BLaER1 treated with 17β-estradiol and CSF1 and Interleukin-3, amounts not matched to agents 10 nM and 100 nM (cell line): Measurements from ENCODE around the gene PTAFR.

Experiments used
- H3K27ac ChIP-seq, 11 experiments: shearing (Covaris generic); formaldehyde crosslinking; 2 replicates each; pipeline ENCODE4 v1.8.1; 2022
- H3K27me3 ChIP-seq, 11 experiments: shearing (Covaris generic); formaldehyde crosslinking; 2 replicates each; pipeline ENCODE4 v1.8.1; 2022
- H3K36me3 ChIP-seq, 11 experiments: shearing (Covaris generic); formaldehyde crosslinking; 2 replicates each; pipeline ENCODE4 v1.8.1; 2022
- H3K4me1 ChIP-seq, 10 experiments: shearing (Covaris generic); formaldehyde crosslinking; 2 replicates each; pipeline ENCODE4 v1.8.1; 2022
- H3K4me2 ChIP-seq, 11 experiments: shearing (Covaris generic); formaldehyde crosslinking; 2 replicates each; pipeline ENCODE4 v1.8.1; 2022
- H3K4me3 ChIP-seq, 10 experiments: shearing (Covaris generic); formaldehyde crosslinking; 2 replicates each; pipeline ENCODE4 v1.8.1; 2022
- H3K9ac ChIP-seq, 11 experiments: shearing (Covaris generic); formaldehyde crosslinking; 2 replicates each; pipeline ENCODE4 v1.8.1; 2022
- H3K9me3 ChIP-seq, 11 experiments: shearing (Covaris generic); formaldehyde crosslinking; replicated peaks in 1 of 11; 2 replicates each; pipeline ENCODE4 v1.8.1; 2022
- H4K20me1 ChIP-seq, 11 experiments: shearing (Covaris generic); formaldehyde crosslinking; 2 replicates each; pipeline ENCODE4 v1.8.1; 2022
- Cebpa-rat ChIP-seq, 11 experiments: shearing (Covaris generic); IDR thresholded peaks; 2 replicates each; pipeline ENCODE4 v1.8.1; 2022

The PTAFR gene

GRCh38 chr1:28171246-28171645, 5.2 kb downstream of the PTAFR start:
- peaks cover 0 to 62% (median 8%) of the 10 kb centered on the region in 11 experiments; a peak in 13 of 22 replicates for H4K20me1 ChIP-seq
- no peak for TF ChIP-seq Cebpa-rat (IDR thresholded peaks at IDR 0.05)
- peak overlapping the region; percentile 69 to 100 (median 92); a peak in 21 of 22 replicates for H3K4me2 ChIP-seq
- peaks cover 0 to 5% (median 0%) of the 10 kb centered on the region in 11 experiments; a peak in 2 of 22 replicates for H3K27me3 ChIP-seq
- H3K9ac ChIP-seq = peak overlapping the region in 2 of 11 experiments; percentile 96; a peak in 3 of 22 replicates
- peak overlapping the region in 3 of 11 experiments; percentile 66 to 97 (median 96); a peak in 4 of 22 replicates for H3K27ac ChIP-seq
- H3K4me3 ChIP-seq = peak overlapping the region in 2 of 10 experiments; percentile 76 to 77; a peak in 2 of 20 replicates
- H3K9me3 ChIP-seq = peaks cover 0 to 11% (median 2%) of the 10 kb centered on the region in 11 experiments; a peak in 9 of 22 replicates
- peaks cover 0 to 69% (median 0%) of the 10 kb centered on the region in 11 experiments; a peak in 6 of 22 replicates for H3K36me3 ChIP-seq
- peaks cover 59 to 77% (median 67%) of the 10 kb centered on the region in 10 experiments for H3K4me1 ChIP-seq

GRCh38 chr1:28170001-28170596, 6.4 kb downstream of the PTAFR start:
- H3K4me3 ChIP-seq = peak overlapping the region in 2 of 10 experiments; percentile 6 to 20; a peak in 2 of 20 replicates
- H3K27me3 ChIP-seq = peaks cover 0 to 3% (median 0%) of the 10 kb centered on the region in 11 experiments; a peak in 2 of 22 replicates
- 0 out of 22 replicates have a peak overlapping the region, but pooled peaks of 2 of the 11 experiments have one; percentile 18 to 23 for H3K9ac ChIP-seq
- H3K4me1 ChIP-seq = peaks cover 47 to 83% (median 56%) of the 10 kb centered on the region in 10 experiments
- no peak overlapping the region for H3K27ac ChIP-seq
- no peak for TF ChIP-seq Cebpa-rat (IDR thresholded peaks at IDR 0.05)
- H4K20me1 ChIP-seq = peaks cover 0 to 74% (median 5%) of the 10 kb centered on the region in 11 experiments; a peak in 10 of 22 replicates
- H3K36me3 ChIP-seq = peaks cover 0 to 78% (median 0%) of the 10 kb centered on the region in 11 experiments; a peak in 6 of 22 replicates
- peak overlapping the region; percentile 14 to 100 (median 43); a peak in 19 of 22 replicates for H3K4me2 ChIP-seq
- peaks cover 0 to 17% (median 8%) of the 10 kb centered on the region in 11 experiments; a peak in 13 of 22 replicates for H3K9me3 ChIP-seq

GRCh38 chr1:28163496-28164161, 12.9 kb downstream of the PTAFR start:
- peaks cover 0 to 93% (median 3%) of the 10 kb centered on the region in 10 experiments; a peak in 8 of 20 replicates for H3K4me1 ChIP-seq
- 0 out of 22 replicates have a peak overlapping the region, but pooled peaks of 1 of the 11 experiments have one; percentile 23 for H3K27ac ChIP-seq
- peak overlapping the region in 2 of 11 experiments; percentile 2 to 14; a peak in 3 of 22 replicates for H3K9ac ChIP-seq
- TF ChIP-seq Cebpa-rat (IDR thresholded peaks at IDR 0.05) = no peak
- H3K27me3 ChIP-seq = no peaks in the 10 kb centered on the region
- H3K36me3 ChIP-seq = peaks cover 0 to 95% (median 0%) of the 10 kb centered on the region in 11 experiments; a peak in 6 of 22 replicates
- H3K9me3 ChIP-seq = peaks cover 0 to 17% (median 8%) of the 10 kb centered on the region in 11 experiments; a peak in 13 of 22 replicates
- peak overlapping the region in 6 of 11 experiments; percentile 1 to 82 (median 16); a peak in 6 of 22 replicates for H3K4me2 ChIP-seq
- peaks cover 0 to 100% (median 0%) of the 10 kb centered on the region in 11 experiments; a peak in 6 of 22 replicates for H4K20me1 ChIP-seq
- no peak overlapping the region for H3K4me3 ChIP-seq

GRCh38 chr1:28162151-28162550, 14.3 kb downstream of the PTAFR start:
- Histone ChIP-seq H3K27ac (no peak overlapping the region), H3K4me2 (peak overlapping the region in 3 of 11 experiments; percentile 31 to 82 (median 78); a peak in 5 of 22 replicates), H3K36me3 (peaks cover 0 to 95% (median 0%) of the 10 kb centered on the region in 11 experiments; a peak in 6 of 22 replicates), H3K27me3 (no peaks in the 10 kb centered on the region), H3K4me3 (no peak overlapping the region), H3K4me1 (peaks cover 0 to 95% (median 2%) of the 10 kb centered on the region in 10 experiments; a peak in 8 of 20 replicates), H3K9ac (no peak overlapping the region), H3K9me3 (peaks cover 0 to 11% (median 8%) of the 10 kb centered on the region in 11 experiments; a peak in 13 of 22 replicates), H4K20me1 (peaks cover 0 to 100% (median 0%) of the 10 kb centered on the region in 11 experiments; a peak in 6 of 22 replicates)
- TF ChIP-seq Cebpa-rat (IDR thresholded peaks at IDR 0.05) = no peak

GRCh38 chr1:28161751-28162150, 14.7 kb downstream of the PTAFR start:
- Histone ChIP-seq H3K4me1 (peaks cover 0 to 95% (median 2%) of the 10 kb centered on the region in 10 experiments; a peak in 8 of 20 replicates), H4K20me1 (peaks cover 0 to 100% (median 0%) of the 10 kb centered on the region in 11 experiments; a peak in 6 of 22 replicates), H3K4me3 (no peak overlapping the region), H3K9me3 (peaks cover 0 to 11% (median 8%) of the 10 kb centered on the region in 11 experiments; a peak in 13 of 22 replicates), H3K4me2 (peak overlapping the region in 3 of 11 experiments; percentile 31 to 82 (median 78); a peak in 5 of 22 replicates), H3K9ac (no peak overlapping the region), H3K27ac (no peak overlapping the region), H3K27me3 (no peaks in the 10 kb centered on the region), H3K36me3 (peaks cover 0 to 95% (median 0%) of the 10 kb centered on the region in 11 experiments; a peak in 6 of 22 replicates)
- TF ChIP-seq Cebpa-rat (IDR thresholded peaks at IDR 0.05) = no peak

GRCh38 chr1:28160782-28161266, 15.7 kb downstream of the PTAFR start:
- Histone ChIP-seq H3K4me2 (peak overlapping the region in 3 of 11 experiments; percentile 12 to 82 (median 78); a peak in 4 of 22 replicates), H3K27ac (peak overlapping the region in 1 of 11 experiments; percentile 24; a peak in 1 of 22 replicates), H3K9ac (no peak overlapping the region)

GRCh38 chr1:28159680-28160079, 16.8 kb downstream of the PTAFR start:
- no peak for TF ChIP-seq Cebpa-rat (IDR thresholded peaks at IDR 0.05)
- Histone ChIP-seq H3K9ac (no peak overlapping the region), H3K9me3 (no peaks in the 10 kb centered on the region), H3K4me1 (peaks cover 0 to 99% (median 3%) of the 10 kb centered on the region in 10 experiments; a peak in 9 of 20 replicates), H3K4me3 (no peak overlapping the region), H3K4me2 (peak overlapping the region in 3 of 11 experiments; percentile 15 to 78 (median 51); a peak in 5 of 22 replicates), H3K27ac (no peak overlapping the region), H3K27me3 (no peaks in the 10 kb centered on the region), H3K36me3 (peaks cover 0 to 95% (median 0%) of the 10 kb centered on the region in 11 experiments; a peak in 6 of 22 replicates), H4K20me1 (peaks cover 0 to 100% (median 0%) of the 10 kb centered on the region in 11 experiments; a peak in 6 of 22 replicates)

More at GRCh38 chr1:28160782-28161266, 15.7 kb downstream of the PTAFR start:
- peaks cover 0 to 93% (median 0%) of the 10 kb centered on the region in 11 experiments; a peak in 6 of 22 replicates for H3K36me3 ChIP-seq
- no peak overlapping the region for H3K4me3 ChIP-seq
- peaks cover 0 to 99% (median 2%) of the 10 kb centered on the region in 10 experiments; a peak in 8 of 20 replicates for H3K4me1 ChIP-seq
- peaks cover 0 to 100% (median 0%) of the 10 kb centered on the region in 11 experiments; a peak in 6 of 22 replicates for H4K20me1 ChIP-seq
- peaks cover 0 to 4% (median 2%) of the 10 kb centered on the region in 11 experiments; a peak in 11 of 22 replicates for H3K9me3 ChIP-seq
- no peaks in the 10 kb centered on the region for H3K27me3 ChIP-seq
- no peak for TF ChIP-seq Cebpa-rat (IDR thresholded peaks at IDR 0.05)

- no peak overlapping the region for H3K4me3 ChIP-seq
- no peak for TF ChIP-seq Cebpa-rat (IDR thresholded peaks at IDR 0.05)
- peaks cover 0 to 94% (median 0%) of the 10 kb centered on the region in 11 experiments; a peak in 6 of 22 replicates for H3K36me3 ChIP-seq
Observed at GRCh38 chr1:28159243-28159642, 17.2 kb downstream of the PTAFR start.

More at GRCh38 chr1:28159243-28159642, 17.2 kb downstream of the PTAFR start:
- Histone ChIP-seq H3K4me2 (peak overlapping the region in 3 of 11 experiments; percentile 15 to 78 (median 51); a peak in 5 of 22 replicates), H4K20me1 (peaks cover 0 to 99% (median 0%) of the 10 kb centered on the region in 11 experiments; a peak in 6 of 22 replicates), H3K27me3 (no peaks in the 10 kb centered on the region), H3K4me1 (peaks cover 0 to 99% (median 3%) of the 10 kb centered on the region in 10 experiments; a peak in 9 of 20 replicates), H3K27ac (no peak overlapping the region), H3K9me3 (no peaks in the 10 kb centered on the region), H3K9ac (no peak overlapping the region)
